SHP77 (cell line): Measurements from ENCODE around the gene ASCC3.
A peak's percentile ranks its signal among the peaks of the same experiment; 100 is the strongest.
"Not testable (repeated sequence)": the region's sequence is repeated elsewhere in the genome, so short reads cannot be mapped to it uniquely, and the experiment has no call there.

Source experiments
- DNase-seq, 2 experiments: peaks; one replicate each; lab custom pipeline; 2025; lab: John Stamatoyannopoulos, UW

The ASCC3 gene, protein sequence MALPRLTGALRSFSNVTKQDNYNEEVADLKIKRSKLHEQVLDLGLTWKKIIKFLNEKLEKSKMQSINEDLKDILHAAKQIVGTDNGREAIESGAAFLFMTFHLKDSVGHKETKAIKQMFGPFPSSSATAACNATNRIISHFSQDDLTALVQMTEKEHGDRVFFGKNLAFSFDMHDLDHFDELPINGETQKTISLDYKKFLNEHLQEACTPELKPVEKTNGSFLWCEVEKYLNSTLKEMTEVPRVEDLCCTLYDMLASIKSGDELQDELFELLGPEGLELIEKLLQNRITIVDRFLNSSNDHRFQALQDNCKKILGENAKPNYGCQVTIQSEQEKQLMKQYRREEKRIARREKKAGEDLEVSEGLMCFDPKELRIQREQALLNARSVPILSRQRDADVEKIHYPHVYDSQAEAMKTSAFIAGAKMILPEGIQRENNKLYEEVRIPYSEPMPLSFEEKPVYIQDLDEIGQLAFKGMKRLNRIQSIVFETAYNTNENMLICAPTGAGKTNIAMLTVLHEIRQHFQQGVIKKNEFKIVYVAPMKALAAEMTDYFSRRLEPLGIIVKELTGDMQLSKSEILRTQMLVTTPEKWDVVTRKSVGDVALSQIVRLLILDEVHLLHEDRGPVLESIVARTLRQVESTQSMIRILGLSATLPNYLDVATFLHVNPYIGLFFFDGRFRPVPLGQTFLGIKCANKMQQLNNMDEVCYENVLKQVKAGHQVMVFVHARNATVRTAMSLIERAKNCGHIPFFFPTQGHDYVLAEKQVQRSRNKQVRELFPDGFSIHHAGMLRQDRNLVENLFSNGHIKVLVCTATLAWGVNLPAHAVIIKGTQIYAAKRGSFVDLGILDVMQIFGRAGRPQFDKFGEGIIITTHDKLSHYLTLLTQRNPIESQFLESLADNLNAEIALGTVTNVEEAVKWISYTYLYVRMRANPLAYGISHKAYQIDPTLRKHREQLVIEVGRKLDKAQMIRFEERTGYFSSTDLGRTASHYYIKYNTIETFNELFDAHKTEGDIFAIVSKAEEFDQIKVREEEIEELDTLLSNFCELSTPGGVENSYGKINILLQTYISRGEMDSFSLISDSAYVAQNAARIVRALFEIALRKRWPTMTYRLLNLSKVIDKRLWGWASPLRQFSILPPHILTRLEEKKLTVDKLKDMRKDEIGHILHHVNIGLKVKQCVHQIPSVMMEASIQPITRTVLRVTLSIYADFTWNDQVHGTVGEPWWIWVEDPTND (N-terminal part only)

DNA sequence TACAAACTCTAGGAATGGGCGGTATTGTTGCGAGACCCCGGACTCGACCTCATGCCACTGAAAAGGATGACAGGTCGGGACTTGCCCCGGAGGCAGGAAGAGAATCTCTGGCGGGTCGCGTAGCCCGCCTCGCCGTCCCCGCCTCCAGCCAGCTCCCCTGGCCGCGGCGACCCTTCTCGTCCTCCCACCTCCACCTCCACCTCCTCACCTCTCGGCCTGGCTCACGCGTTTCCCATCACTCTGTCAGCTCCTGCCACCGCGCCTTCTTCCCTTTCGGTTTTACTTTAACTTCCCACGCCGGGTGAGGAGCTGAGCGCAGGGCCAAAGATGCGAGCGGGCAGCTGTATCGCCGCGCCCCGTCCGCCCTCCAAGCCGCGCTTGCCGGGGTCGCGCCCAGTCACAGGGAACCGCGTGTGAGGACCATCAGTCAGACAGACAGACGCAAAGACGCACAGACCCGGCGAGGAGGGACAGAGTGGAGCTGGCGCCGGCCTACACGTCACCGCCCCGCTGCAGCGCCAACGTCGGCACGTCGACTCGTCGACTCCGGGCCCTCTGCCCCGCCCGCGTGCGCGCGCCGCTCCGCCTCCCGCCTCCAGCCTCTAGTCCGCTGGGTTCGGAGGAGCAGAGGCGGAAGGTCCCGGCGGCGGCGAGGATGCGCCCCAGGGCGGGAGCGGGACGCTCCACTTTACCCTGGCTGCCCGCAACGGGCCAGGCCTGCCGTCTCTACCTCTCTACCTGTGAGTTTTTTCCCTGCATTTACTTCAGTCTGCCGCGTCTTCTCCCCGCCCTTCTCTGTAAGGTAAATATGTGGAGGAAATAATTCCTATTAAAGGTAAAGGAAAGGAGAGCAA lies at the start of gene ASCC3:
Gene ASCC3, minus strand, starts transcription at position 477 of the 854 bp plus-strand sequence. CDS start 13,332 bp downstream, outside the sequence.
- DNase-seq = peak; percentile 84 to 91

DNA sequence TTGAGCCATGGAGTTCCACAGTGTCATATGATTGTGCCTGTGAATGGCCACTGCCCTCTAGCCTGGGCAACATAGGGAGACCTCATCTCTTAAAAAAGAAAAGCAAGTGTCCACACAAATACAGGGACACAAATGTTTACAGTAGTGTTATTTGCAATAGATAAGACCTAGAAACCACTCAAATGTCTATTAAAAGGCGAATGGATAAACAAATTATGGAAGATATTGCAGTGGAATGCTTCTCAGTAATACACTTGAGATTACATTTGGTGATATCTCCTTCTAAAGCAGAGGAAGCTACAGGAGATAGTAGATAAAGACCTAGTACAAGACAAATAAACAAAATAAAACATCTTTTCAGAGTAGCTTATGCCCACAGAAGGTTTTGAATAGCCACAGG lies 44.6 kb upstream of the ASCC3 start:
- no peak for DNase-seq

DNA sequence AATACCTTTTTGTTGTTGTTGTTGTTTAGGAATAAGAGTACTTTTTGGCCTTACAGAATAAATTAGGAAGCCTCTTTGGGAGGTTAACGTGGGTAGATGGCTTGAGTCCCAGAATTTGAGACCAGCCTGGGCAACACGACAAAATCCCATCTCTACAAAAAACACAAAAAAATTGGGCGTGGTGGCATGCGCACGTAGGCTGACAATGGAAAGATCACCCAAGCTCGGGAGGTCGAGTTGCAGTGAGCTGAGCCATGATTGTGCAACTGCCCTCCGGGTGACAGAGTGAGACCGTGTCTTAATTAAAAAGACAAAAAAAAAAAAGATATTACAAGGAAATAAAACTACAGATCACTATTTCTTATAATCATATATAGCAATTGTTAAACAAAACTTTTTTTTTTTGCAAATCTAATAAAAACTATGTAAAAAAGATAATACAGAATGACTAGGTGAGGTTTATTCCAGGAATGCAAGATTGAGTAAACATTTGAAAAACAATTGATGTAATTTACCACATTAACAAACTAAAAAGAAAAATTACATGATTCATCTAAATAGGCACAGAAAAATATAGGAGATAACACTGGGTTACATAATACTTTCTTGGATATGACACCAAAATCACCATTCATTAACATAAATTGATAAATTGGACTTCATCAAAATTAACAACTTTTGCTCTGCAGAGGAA lies 43.6 kb upstream of the ASCC3 start:
- no peak for DNase-seq

GRCh38 chr6:100923481-100924165 lies 42.5 kb upstream of the ASCC3 start:
- DNase-seq = no peak

DNA sequence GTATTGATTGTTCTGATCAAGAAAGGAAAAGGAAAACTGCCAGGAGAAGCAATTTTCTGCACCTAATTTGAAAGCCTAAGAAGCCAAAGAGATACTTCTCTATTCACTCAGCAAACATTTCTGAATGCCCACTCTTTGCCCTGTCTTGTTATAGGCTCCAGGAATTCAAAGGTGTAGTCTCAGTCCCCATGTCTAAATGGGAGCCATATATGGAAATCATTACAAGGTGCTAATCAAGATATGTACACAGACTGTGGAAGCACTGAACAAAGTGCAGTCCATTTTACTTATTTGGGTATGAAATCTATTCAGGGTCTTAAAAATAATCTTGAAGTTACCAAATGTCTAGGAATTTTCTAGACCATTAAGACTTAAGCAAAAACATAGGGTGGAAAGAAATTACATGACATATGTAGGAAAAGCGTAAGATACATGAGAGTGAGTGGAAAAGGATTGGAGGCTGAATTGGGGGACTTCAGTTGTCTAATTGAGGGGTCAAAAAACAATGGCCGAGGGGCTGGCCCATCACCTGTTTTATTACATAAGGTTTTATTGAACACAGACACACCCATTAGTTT lies 39.0 kb upstream of the ASCC3 start:
- no peak for DNase-seq

- DNase-seq = no peak
These were observed 37.0 kb upstream of the ASCC3 start for GRCh38 chr6:100918152-100918551.

- DNase-seq = no peak
These were observed 34.7 kb upstream of the ASCC3 start for GRCh38 chr6:100915876-100916275.

DNA sequence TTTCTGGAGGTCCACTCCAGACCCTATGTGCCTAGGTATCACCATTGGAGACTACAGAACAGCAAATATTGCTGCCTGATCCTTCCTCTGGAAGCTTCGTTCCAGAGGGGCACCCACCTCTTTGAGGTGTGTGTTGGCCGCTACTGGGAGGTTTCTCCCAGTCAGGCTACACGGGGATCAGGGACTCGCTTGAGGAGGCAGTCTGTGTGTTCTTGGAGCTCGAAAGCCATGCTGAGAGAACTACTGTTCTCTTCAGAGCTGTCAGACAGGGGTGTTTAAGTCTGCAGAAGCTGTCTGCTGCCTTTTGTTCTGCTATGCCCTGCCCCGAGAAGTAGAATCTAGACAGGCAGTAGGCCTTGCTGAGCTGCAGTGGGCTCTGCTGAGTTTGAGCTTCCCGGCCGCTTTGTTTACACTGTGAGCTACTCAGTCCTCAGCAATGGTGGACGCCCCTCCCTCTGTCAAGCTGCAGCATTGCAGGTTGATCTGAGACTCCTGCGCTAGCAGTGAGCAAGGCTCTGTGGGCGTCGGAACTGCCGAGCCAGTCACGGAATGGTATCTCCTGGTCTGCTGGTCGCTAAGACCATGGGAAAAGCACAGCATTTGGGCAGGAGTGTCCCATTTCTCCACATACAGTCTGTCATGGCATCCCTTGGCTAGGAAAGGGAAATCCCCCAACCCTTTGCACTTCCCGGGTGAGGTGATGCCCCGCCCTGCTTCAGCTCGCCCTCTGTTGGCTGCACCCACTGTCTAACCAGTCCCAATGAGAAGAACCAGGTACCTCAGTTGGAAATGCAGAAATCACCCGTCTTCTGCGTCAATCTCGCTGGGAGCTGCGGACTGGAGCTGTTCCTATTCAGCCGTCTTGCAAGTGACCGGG lies 32.5 kb upstream of the ASCC3 start:
- DNase-seq = no peak

GRCh38 chr6:100906325-100906724 lies 25.2 kb upstream of the ASCC3 start:
- DNase-seq = no peak

DNA sequence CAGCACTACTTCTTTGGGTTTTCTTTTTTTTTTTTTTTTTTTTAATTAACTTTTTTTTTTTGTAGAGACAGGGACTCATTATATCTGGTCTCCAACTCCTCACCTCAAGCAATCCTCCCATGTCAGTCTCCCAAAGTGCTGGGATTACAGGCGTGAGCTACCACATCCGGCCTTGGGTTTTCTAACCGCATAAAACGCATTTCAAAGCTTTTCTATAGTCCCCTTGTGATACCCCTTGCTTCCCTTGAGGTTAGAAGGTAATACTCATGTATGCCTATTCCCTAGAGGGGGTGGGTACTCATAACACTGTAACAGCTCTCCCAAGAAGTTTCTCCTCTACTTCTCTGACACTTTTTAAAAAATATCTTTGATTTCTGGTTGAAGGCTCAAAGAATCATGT lies 23.9 kb upstream of the ASCC3 start:
- no peak for DNase-seq

DNA sequence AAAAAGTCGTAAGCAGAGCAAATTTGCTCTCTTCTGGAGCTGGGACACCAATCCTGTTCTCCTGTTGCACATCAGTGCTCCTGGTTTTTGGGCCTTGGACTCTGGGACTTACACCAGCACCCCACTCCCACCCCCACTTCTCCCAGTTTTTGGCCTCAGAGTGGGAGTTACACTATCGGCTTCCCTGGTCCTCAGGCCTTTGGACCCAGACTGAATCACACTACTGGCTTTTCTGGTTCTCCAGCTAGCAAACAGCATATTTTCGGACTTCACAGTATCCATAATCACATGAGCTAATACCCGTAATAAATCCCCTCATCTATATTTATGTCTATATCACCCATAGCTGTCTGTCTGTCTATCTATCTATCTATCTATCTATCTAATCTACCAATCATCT lies 23.2 kb upstream of the ASCC3 start:
- DNase-seq = no peak

GRCh38 chr6:100901582-100901981 lies 20.5 kb upstream of the ASCC3 start:
- DNase-seq = no peak

- no peak for DNase-seq
These were observed 18.1 kb upstream of the ASCC3 start for GRCh38 chr6:100899202-100899601.

- DNase-seq = no peak
These were observed 16.5 kb upstream of the ASCC3 start for GRCh38 chr6:100897671-100898070.

DNA sequence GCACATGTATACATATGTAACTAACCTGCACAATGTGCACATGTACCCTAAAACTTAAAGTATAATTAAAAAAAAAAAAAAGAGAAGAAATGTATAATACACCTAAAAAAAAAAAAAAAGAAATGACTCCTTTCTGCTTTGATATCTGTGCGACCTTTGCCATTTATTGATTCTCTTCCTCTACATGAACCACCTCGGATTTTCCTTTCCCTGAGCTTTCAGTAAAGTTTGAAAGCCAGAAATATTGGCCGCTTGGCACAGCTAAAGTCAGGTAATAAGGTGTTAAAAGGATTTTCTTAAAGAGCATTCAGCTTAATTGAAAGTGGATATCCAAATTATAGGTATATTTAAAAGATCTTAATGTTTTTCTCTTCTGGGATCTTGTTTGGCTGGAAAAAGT lies 12.6 kb upstream of the ASCC3 start:
- no peak for DNase-seq

DNA sequence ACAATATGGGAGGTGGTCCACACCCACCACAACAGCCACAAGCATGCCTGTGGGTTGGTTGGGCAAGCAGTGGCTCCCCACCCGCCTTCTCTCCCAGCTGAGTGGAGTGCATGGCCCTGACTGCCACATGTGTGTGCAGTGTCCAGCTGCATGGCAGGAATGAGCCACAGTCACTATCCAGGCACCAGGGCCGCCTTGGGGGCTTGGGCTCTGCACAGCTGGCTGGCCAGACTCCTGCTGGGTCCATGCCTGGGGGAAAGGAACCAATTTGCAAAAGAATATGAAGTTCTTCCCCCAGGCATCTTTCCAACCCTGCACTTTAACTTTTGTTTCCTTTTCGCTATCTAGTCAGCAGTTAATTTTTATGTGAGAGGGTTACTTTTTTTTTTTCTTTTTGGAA lies 11.6 kb upstream of the ASCC3 start:
- no peak for DNase-seq

DNA sequence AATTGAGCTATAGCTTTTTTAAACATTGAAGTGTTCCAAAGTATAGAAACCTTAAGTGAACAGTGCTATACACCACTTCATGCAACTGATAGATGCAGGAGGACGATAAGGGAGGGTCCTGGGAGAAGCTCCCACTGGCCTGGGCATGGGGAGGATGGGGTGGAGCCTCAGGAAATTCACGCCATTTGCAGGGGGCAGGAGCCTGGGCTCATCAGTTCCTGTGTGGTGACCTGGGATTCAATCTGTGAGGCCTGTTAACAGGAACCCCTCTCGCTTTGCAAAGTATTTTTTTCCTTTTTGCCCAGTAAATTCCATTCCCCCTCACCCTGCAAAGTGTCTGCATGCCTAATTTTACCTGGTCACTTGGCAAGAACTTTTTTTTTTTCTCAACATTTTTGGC lies 11.0 kb upstream of the ASCC3 start:
- DNase-seq = no peak

DNA sequence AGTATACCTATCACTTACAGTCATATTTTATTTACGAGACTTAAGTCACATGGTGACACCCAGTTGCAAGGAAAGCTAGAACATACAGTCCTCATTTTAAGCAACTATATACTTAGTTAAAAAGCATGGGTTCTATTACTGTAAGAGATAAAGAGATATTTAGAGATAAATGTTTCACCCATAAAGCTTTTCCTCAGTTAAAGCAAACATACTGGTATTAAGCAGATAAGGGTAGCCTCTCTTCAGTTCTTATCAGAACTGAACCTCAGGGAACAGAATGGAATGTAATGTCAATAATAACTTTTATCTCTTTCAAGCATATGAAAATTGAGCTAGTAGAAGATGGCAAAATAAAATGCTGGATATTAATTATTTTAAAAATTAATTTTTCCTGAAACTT lies 9.9 kb upstream of the ASCC3 start:
- DNase-seq = no peak

GRCh38 chr6:100890646-100891045 lies 9.5 kb upstream of the ASCC3 start:
- DNase-seq = not testable (repeated sequence)
